GM12878 (cell line): ENCODE results near the gene SLC23A2.

ENCODE experiments used
- CBX3 ChIP-seq: fragments of 200-600 bp; sonication (generic); IDR thresholded peaks from 2 replicates; pipeline ENCODE4 v1.6.1; 2016; ENCODE audit warnings: low read depth, borderline replicate concordance
- CEBPB ChIP-seq, 2 experiments: fragments of 150-350 bp in 1 of 2; IDR thresholded peaks; 2 replicates each; pipeline ENCODE4 v1.6.1; 2012 to 2014; ENCODE audit warnings: low read depth in 2 of 2, low read length in 2 of 2, borderline replicate concordance in 1 of 2, inconsistent platforms in 1 of 2
- DPF2 ChIP-seq: fragments of 450-650 bp; IDR thresholded peaks from 2 replicates; pipeline ENCODE4 v1.6.1; 2017; ENCODE audit warnings: mild to moderate bottlenecking
- EP300 ChIP-seq, 2 experiments: fragments of 150-350 bp in 1 of 2; IDR thresholded peaks; 2 replicates each; pipeline ENCODE4 v1.6.1; 2011 to 2012; ENCODE audit warnings: low read depth in 2 of 2, low read length in 2 of 2, borderline replicate concordance in 1 of 2, improper control_type of control experiment in 1 of 2, inconsistent platforms in 1 of 2; ENCODE audit not compliant: control insufficient read depth in 1 of 2
- EZH2 ChIP-seq: IDR thresholded peaks from 2 replicates; pipeline ENCODE4 v1.6.1; 2012; ENCODE audit warnings: low read depth, mild to moderate bottlenecking, control low read depth, inconsistent platforms, low read length, borderline replicate concordance; ENCODE audit not compliant: control insufficient read depth
- FOXK2 ChIP-seq: fragments of 450-650 bp; IDR thresholded peaks from 2 replicates; pipeline ENCODE4 v1.6.1; 2017; ENCODE audit warnings: mild to moderate bottlenecking, moderate library complexity
- GABPA ChIP-seq: IDR thresholded peaks from 2 replicates; pipeline ENCODE4 v1.6.1; 2014; ENCODE audit warnings: antibody characterized with exemption, low read depth, mild to moderate bottlenecking, inconsistent platforms
- NRF1 ChIP-seq: conservative IDR thresholded peaks from 2 replicates; pipeline ENCODE4 v1.6.1; 2011; ENCODE audit warnings: mild to moderate bottlenecking, low read depth, low read length, improper control_type of control experiment
- PAX5 ChIP-seq: IDR thresholded peaks from 2 replicates; pipeline ENCODE4 v1.6.1; 2011; ENCODE audit warnings: low read depth, low read length, borderline replicate concordance
- POLR2A ChIP-seq: IDR thresholded peaks from 2 replicates; pipeline ENCODE4 v1.6.1; 2011; ENCODE audit warnings: low read depth, mild to moderate bottlenecking, low read length
- TAF1 ChIP-seq: IDR thresholded peaks from 2 replicates; pipeline ENCODE4 v1.6.1; 2011; ENCODE audit warnings: mild to moderate bottlenecking, low read depth, low read length, borderline replicate concordance
- TF ChIP-seq, protein P1 (sequence below), 3 experiments: IDR thresholded peaks in 2 of 3; conservative IDR thresholded peaks in 1 of 3; 2 replicates each; pipeline ENCODE4 v1.5.1; 2011; ENCODE audit warnings: low read depth in 3 of 3, low read length in 3 of 3, mild to moderate bottlenecking in 3 of 3, control low read depth in 2 of 3, moderate library complexity in 2 of 3, inconsistent platforms in 1 of 3, mixed read lengths in 1 of 3; ENCODE audit not compliant: control insufficient read depth in 2 of 3, insufficient read depth in 1 of 3; ENCODE audit errors: extremely low read depth in 1 of 3

DNA sequence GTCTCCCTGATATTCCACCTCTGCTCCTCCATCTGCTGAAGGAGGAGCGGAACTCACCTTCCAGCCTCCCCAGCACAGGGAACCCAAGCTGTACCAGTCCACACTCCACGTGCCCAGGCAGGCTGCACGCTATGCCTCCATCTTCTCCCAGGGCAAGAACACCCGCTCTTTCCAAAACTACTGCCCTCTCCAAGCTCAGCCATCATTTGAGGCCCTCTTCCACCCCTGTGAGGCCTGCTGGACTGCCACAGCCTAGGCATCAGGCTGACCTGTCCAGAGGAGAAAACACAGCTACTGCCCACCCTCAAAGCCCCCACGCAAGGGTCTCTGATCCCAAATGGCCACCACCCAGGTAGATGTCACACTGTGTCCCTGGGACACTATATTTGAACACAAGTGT is 179.7 kb downstream of the SLC23A2 start:
- TF ChIP-seq, protein P1, sequence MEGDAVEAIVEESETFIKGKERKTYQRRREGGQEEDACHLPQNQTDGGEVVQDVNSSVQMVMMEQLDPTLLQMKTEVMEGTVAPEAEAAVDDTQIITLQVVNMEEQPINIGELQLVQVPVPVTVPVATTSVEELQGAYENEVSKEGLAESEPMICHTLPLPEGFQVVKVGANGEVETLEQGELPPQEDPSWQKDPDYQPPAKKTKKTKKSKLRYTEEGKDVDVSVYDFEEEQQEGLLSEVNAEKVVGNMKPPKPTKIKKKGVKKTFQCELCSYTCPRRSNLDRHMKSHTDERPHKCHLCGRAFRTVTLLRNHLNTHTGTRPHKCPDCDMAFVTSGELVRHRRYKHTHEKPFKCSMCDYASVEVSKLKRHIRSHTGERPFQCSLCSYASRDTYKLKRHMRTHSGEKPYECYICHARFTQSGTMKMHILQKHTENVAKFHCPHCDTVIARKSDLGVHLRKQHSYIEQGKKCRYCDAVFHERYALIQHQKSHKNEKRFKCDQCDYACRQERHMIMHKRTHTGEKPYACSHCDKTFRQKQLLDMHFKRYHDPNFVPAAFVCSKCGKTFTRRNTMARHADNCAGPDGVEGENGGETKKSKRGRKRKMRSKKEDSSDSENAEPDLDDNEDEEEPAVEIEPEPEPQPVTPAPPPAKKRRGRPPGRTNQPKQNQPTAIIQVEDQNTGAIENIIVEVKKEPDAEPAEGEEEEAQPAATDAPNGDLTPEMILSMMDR (IDR thresholded peaks at IDR 0.05 in 2 of 3, conservative IDR thresholded peaks at IDR 0.05 in 1 of 3; ENCODE audit: control insufficient read depth in 2 of 3, extremely low read depth in 1 of 3, insufficient read depth in 1 of 3, low read depth in 3 of 3, low read length in 3 of 3), result no peak
- TF ChIP-seq NRF1 (no peak), DPF2 (no peak), CBX3 (no peak), POLR2A (no peak), EZH2 (no peak), EP300 (IDR thresholded peaks at IDR 0.05; ENCODE audit: borderline replicate concordance in 1 of 2, control insufficient read depth in 1 of 2, low read depth in 2 of 2, low read length in 2 of 2) (no peak), PAX5 (no peak), FOXK2 (no peak), TAF1 (no peak), CEBPB (IDR thresholded peaks at IDR 0.05; ENCODE audit: borderline replicate concordance in 1 of 2, low read depth in 2 of 2, low read length in 2 of 2) (no peak), GABPA (no peak)
